H1 (cell line): ENCODE results near the gene NXT1. TPM values are rescaled to one million over a fixed set of nuclear protein-coding genes. Genes with fewer than 3 reads are reported as not detected.

Experiments
- CTCF ChIA-PET: fragments of 300-600 bp; sonication (Branson Sonifier 250); formaldehyde crosslinking; loops from one replicate; lab custom pipeline; 2021; ENCODE audit not compliant: partially characterized antibody; lab: Charles Lee
- POLR2A ChIA-PET: fragments of 300-600 bp; sonication (Branson Sonifier 250); formaldehyde crosslinking; loops from one replicate; lab custom pipeline; 2021; ENCODE audit warnings: inconsistent platforms; ENCODE audit not compliant: partially characterized antibody; lab: Charles Lee
- DNase-seq, 2 experiments: peaks; one replicate each; pipeline versions ENCODE4 v3.0.0 to v3.0.0-alpha.2; 2010 to 2022; ENCODE audit warnings: low spot score in 2 of 2, low read depth in 1 of 2, mixed read lengths in 1 of 2
- FAIRE-seq: peaks from 2 replicates; lab custom pipeline; 2011; peaks lifted over from hg19 to GRCh38; lab: Jason Lieb, UNC
- H2AFZ ChIP-seq: 2 replicates; pipeline ENCODE4 v1.8.1; 2012; ENCODE audit warnings: low read length, inconsistent platforms
- H2AK5ac ChIP-seq: 2 replicates; pipeline ENCODE4 v1.6.1; 2013; ENCODE audit warnings: low read depth, low read length
- H2BK120ac ChIP-seq: replicated peaks from 2 replicates; pipeline ENCODE3; 2013; ENCODE audit warnings: low read depth, low read length, inconsistent platforms
- H2BK12ac ChIP-seq: 2 replicates; pipeline ENCODE4 v1.6.1; 2013; ENCODE audit warnings: low read depth, low read length
- H2BK15ac ChIP-seq: 2 replicates; pipeline ENCODE4 v1.6.1; 2013; ENCODE audit warnings: low read length
- H2BK20ac ChIP-seq: 2 replicates; pipeline ENCODE4 v1.6.1; 2013; ENCODE audit warnings: low read length
- H2BK5ac ChIP-seq: 2 replicates; pipeline ENCODE4 v1.6.1; 2013; ENCODE audit warnings: low read depth, low read length
- H3K14ac ChIP-seq: 2 replicates; pipeline ENCODE4 v1.6.1; 2013; ENCODE audit warnings: inconsistent platforms; ENCODE audit not compliant: insufficient read length
- H3K18ac ChIP-seq: 2 replicates; pipeline ENCODE4 v1.6.1; 2013; ENCODE audit warnings: low read length; ENCODE audit errors: extremely low read depth
- H3K23ac ChIP-seq: 2 replicates; pipeline ENCODE4 v1.6.1; 2013; ENCODE audit warnings: inconsistent platforms; ENCODE audit not compliant: insufficient read length
- H3K23me2 ChIP-seq: 2 replicates; pipeline ENCODE4 v1.6.1; 2013; ENCODE audit warnings: low read depth, low read length
- H3K27ac ChIP-seq: 2 replicates; pipeline ENCODE4 v1.6.1; 2011; ENCODE audit warnings: low read depth, low read length, inconsistent platforms
- H3K27me3 ChIP-seq, 4 experiments: replicated peaks in 1 of 4; 1 replicate in 1 of 4; 2 replicates in 3 of 4; pipeline versions ENCODE4 v1.6.1 to v1.8.1; 2011 to 2013; ENCODE audit warnings: low read length in 3 of 4, mild to moderate bottlenecking in 3 of 4, inconsistent platforms in 2 of 4, mixed read lengths in 2 of 4, moderate library complexity in 1 of 4; ENCODE audit not compliant: control insufficient read depth in 3 of 4, insufficient read depth in 3 of 4; ENCODE audit errors: extremely low read depth in 1 of 4
- H3K36me3 ChIP-seq, 4 experiments: 2 replicates each; pipeline versions ENCODE4 v1.6.1 to v1.8.1; 2011 to 2013; ENCODE audit warnings: mild to moderate bottlenecking in 4 of 4, low read length in 3 of 4, moderate library complexity in 2 of 4, control low read depth in 1 of 4, inconsistent platforms in 1 of 4; ENCODE audit not compliant: insufficient read depth in 4 of 4, control insufficient read depth in 2 of 4
- H3K4ac ChIP-seq: replicated peaks from 2 replicates; pipeline ENCODE3; 2013; ENCODE audit warnings: low read length, low read depth, mixed read lengths, inconsistent platforms; ENCODE audit not compliant: insufficient read length
- H3K4me1 ChIP-seq, 4 experiments: replicated peaks in 1 of 4; 1 replicate in 1 of 4; 2 replicates in 3 of 4; pipeline versions ENCODE4 v1.6.1 to v1.8.1; 2011 to 2013; ENCODE audit warnings: low read length in 3 of 4, inconsistent platforms in 2 of 4, mixed read lengths in 1 of 4; ENCODE audit not compliant: insufficient read depth in 4 of 4, control insufficient read depth in 3 of 4
- H3K4me2 ChIP-seq, 2 experiments: 2 replicates each; pipeline versions ENCODE4 v1.6.1 to v1.8.1; 2011 to 2013; ENCODE audit warnings: low read depth in 2 of 2, low read length in 2 of 2, control low read depth in 1 of 2, inconsistent platforms in 1 of 2, mild to moderate bottlenecking in 1 of 2; ENCODE audit not compliant: insufficient read depth in 1 of 2
- H3K4me3 ChIP-seq, 4 experiments: fragments of 200-600, 300-600 bp in 1 of 4; sonication (generic), shearing (Covaris generic), sonication (Bioruptor Twin) in 1 of 4; 2 replicates each; pipeline versions ENCODE4 v1.5.1 to v1.8.1; 2011 to 2016; ENCODE audit warnings: low read length in 4 of 4, low read depth in 3 of 4, control low read depth in 2 of 4, inconsistent platforms in 2 of 4, mild to moderate bottlenecking in 2 of 4, mixed read lengths in 1 of 4, moderate library complexity in 1 of 4; ENCODE audit not compliant: insufficient read depth in 2 of 4; ENCODE audit errors: extremely low read depth in 1 of 4
- H3K56ac ChIP-seq: replicated peaks from 2 replicates; pipeline ENCODE3; 2013; ENCODE audit warnings: low read depth, mild to moderate bottlenecking, mixed read lengths, low read length, inconsistent platforms; ENCODE audit not compliant: insufficient read length
- H3K79me1 ChIP-seq: 2 replicates; pipeline ENCODE4 v1.6.1; 2013; ENCODE audit warnings: low read depth, low read length, control low read depth
- H3K79me2 ChIP-seq, 2 experiments: 2 replicates each; pipeline versions ENCODE4 v1.6.1 to v1.8.1; 2012 to 2013; ENCODE audit warnings: low read length in 2 of 2, mild to moderate bottlenecking in 2 of 2, inconsistent platforms in 1 of 2; ENCODE audit not compliant: insufficient read depth in 2 of 2, control insufficient read depth in 1 of 2
- H3K9ac ChIP-seq, 4 experiments: replicated peaks in 1 of 4; 1 replicate in 1 of 4; 2 replicates in 3 of 4; pipeline versions ENCODE4 v1.6.1 to v1.8.1; 2011 to 2013; ENCODE audit warnings: low read depth in 3 of 4, low read length in 3 of 4, control low read depth in 2 of 4, mild to moderate bottlenecking in 2 of 4, moderate library complexity in 2 of 4, inconsistent platforms in 1 of 4; ENCODE audit errors: extremely low read depth in 1 of 4
- H3K9me3 ChIP-seq, 2 experiments: 2 replicates each; pipeline versions ENCODE4 v1.6.1 to v1.8.1; 2012 to 2013; ENCODE audit warnings: mild to moderate bottlenecking in 2 of 2, moderate library complexity in 2 of 2, control low read depth in 1 of 2, inconsistent platforms in 1 of 2, low read depth in 1 of 2, low read length in 1 of 2, mixed read lengths in 1 of 2; ENCODE audit not compliant: insufficient read depth in 2 of 2
- H4K20me1 ChIP-seq, 2 experiments: replicated peaks in 1 of 2; 2 replicates each; pipeline versions ENCODE3 to v1.8.1; 2011 to 2013; ENCODE audit warnings: inconsistent platforms in 2 of 2, low read length in 2 of 2, mild to moderate bottlenecking in 1 of 2; ENCODE audit not compliant: insufficient read depth in 2 of 2, control insufficient read depth in 1 of 2
- H4K5ac ChIP-seq: 2 replicates; pipeline ENCODE4 v1.6.1; 2013; ENCODE audit warnings: low read length, low read depth, mixed read lengths, inconsistent platforms; ENCODE audit not compliant: insufficient read length
- H4K8ac ChIP-seq: 2 replicates; pipeline ENCODE4 v1.8.0; 2013; ENCODE audit warnings: mild to moderate bottlenecking, moderate library complexity, low read length, inconsistent platforms; ENCODE audit not compliant: insufficient read depth; ENCODE audit errors: extremely low read depth
- H4K91ac ChIP-seq: replicated peaks from 2 replicates; pipeline ENCODE3; 2013; ENCODE audit warnings: low read length, mixed read lengths, inconsistent platforms; ENCODE audit not compliant: insufficient read length
- ASH2L ChIP-seq: fragments of 200-600, 300-600 bp; sonication (generic); IDR thresholded peaks from one replicate; pipeline ENCODE4 v1.7.1; 2017; ENCODE audit warnings: low read length
- BACH1 ChIP-seq: IDR thresholded peaks from 2 replicates; pipeline ENCODE4 v1.6.1; 2012; ENCODE audit warnings: low read length, improper control_type of control experiment
- BCL11A ChIP-seq, 2 experiments: IDR thresholded peaks; one replicate each; pipeline ENCODE4 v1.6.1; 2011; ENCODE audit warnings: low read depth in 2 of 2, low read length in 2 of 2, mild to moderate bottlenecking in 2 of 2
- CHD1 ChIP-seq: IDR thresholded peaks from 2 replicates; pipeline ENCODE4 v1.6.1; 2012; ENCODE audit warnings: low read depth, low read length, improper control_type of control experiment
- CTBP2 ChIP-seq: IDR thresholded peaks from 2 replicates; pipeline ENCODE4 v1.7.0; 2011; ENCODE audit warnings: borderline replicate concordance, mild to moderate bottlenecking, moderate library complexity, mixed read lengths, low read length; ENCODE audit not compliant: insufficient read depth, insufficient read length
- GABPA ChIP-seq: IDR thresholded peaks from 2 replicates; pipeline ENCODE4 v1.6.1; 2011; ENCODE audit warnings: mild to moderate bottlenecking, low read length, moderate library complexity, borderline replicate concordance; ENCODE audit not compliant: insufficient read depth
- KDM5A ChIP-seq: fragments of 200-600 bp; IDR thresholded peaks from 2 replicates; pipeline ENCODE4 v1.7.1; 2012; ENCODE audit warnings: mild to moderate bottlenecking, low read length, inconsistent platforms, mixed read lengths
- RAD21 ChIP-seq, 2 experiments: IDR thresholded peaks in 1 of 2; conservative IDR thresholded peaks in 1 of 2; 2 replicates each; pipeline ENCODE4 v1.6.1; 2011; ENCODE audit warnings: low read depth in 2 of 2, low read length in 2 of 2, improper control_type of control experiment in 1 of 2, inconsistent platforms in 1 of 2, mild to moderate bottlenecking in 1 of 2, moderate library complexity in 1 of 2
- SP4 ChIP-seq: IDR thresholded peaks from 2 replicates; pipeline ENCODE4 v1.6.1; 2012; ENCODE audit warnings: low read length, inconsistent platforms
- SRF ChIP-seq: IDR thresholded peaks from 2 replicates; pipeline ENCODE4 v1.6.1; 2011; ENCODE audit warnings: mild to moderate bottlenecking, low read depth, low read length, moderate library complexity
- TBP ChIP-seq: IDR thresholded peaks from 2 replicates; pipeline ENCODE4 v1.6.1; 2011; ENCODE audit warnings: low read depth, low read length, improper control_type of control experiment
- TEAD4 ChIP-seq: IDR thresholded peaks from 2 replicates; pipeline ENCODE4 v1.6.1; 2012; ENCODE audit warnings: low read depth, low read length, inconsistent platforms, mixed read lengths
- WGBS, 2 experiments: shearing (Covaris generic) in 1 of 2; methylation state at CpG; one replicate each; pipeline versions ENCODE4 v1.1.6 to v1.1.7; 2013 to 2015; ENCODE audit warnings: low lambda C conversion rate in 2 of 2, mixed read lengths in 2 of 2, inconsistent platforms in 1 of 2, low coverage in 1 of 2, missing lambda C conversion rate in 1 of 2; ENCODE audit not compliant: insufficient replicate concordance in 2 of 2, insufficient coverage in 1 of 2, insufficient read length in 1 of 2; ENCODE audit errors: extremely low coverage in 1 of 2, missing lambda C conversion rate in 1 of 2; 5-methylcytosine and 5-hydroxymethylcytosine counted together
- polyA plus RNA-seq, 7 experiments: library from polyadenylated mRNA; depleted of rRNA in 3 of 7; stranded (reverse) in 5 of 7; unstranded in 2 of 7; fragments of >200 nt in 5 of 7; fragments of 200-250 nt in 2 of 7; gene quantifications; 1 replicate in 5 of 7; 2 replicates in 1 of 7; 4 replicates in 1 of 7; pipeline versions ENCODE4 v1.2.1 to v1.2.3, GENCODE V29; 2011 to 2013; ENCODE audit warnings: missing spikeins in 2 of 7, mixed read lengths in 2 of 7
- total RNA-seq: library from RNA; stranded (reverse); fragmentation: NEBNext Ultra II Directional; extraction: Animal tissue kit (Norgen Biotek cat#: 25700); gene quantifications from 2 replicates; pipeline ENCODE4 v1.2.1, GENCODE V29; 2021

Gene NXT1
- total and polyA plus RNA-seq, 2 of the 8 experiments (the other 6 are each of a cell fraction or from before 2014, with no cell fraction given): 23.1 to 26.5 TPM

GRCh38 chr20:23303325-23304102 lies 47.1 kb upstream of the NXT1 start:
- Histone ChIP-seq H2BK5ac (no peak overlapping the region), H3K9ac (no peak overlapping the region), H2BK12ac (no peak overlapping the region), H3K4ac (no peak overlapping the region), H3K79me1 (no peaks in the 10 kb centered on the region; the same call in 1 of the 2 replicates), H2AK5ac (no peak overlapping the region), H3K4me2 (no peak overlapping the region), H3K56ac (no peak overlapping the region), H3K4me3 (no peak overlapping the region), H3K36me3 (no peaks in the 10 kb centered on the region), H3K27ac (no peak overlapping the region), H3K4me1 (no peaks in the 10 kb centered on the region), H4K20me1 (no peaks in the 10 kb centered on the region), H4K8ac (no peak overlapping the region), H3K14ac (no peak overlapping the region), H2BK120ac (no peak overlapping the region), H4K5ac (no peak overlapping the region), H3K23ac (no peak overlapping the region), H3K9me3 (no peaks in the 10 kb centered on the region), H3K79me2 (no peaks in the 10 kb centered on the region), H3K18ac (no peak overlapping the region), H3K23me2 (no peaks in the 10 kb centered on the region), H2BK20ac (no peak overlapping the region), H4K91ac (no peak overlapping the region), H3K27me3 (no peaks in the 10 kb centered on the region; a peak in 1 of 7 replicates), H2BK15ac (no peak overlapping the region), H2AFZ (no peak overlapping the region)
- TF ChIP-seq CTBP2 (no peak), TBP (no peak), SP4 (no peak), SRF (no peak), BCL11A (IDR thresholded peaks at IDR 0.05; ENCODE audit: low read depth in 2 of 2, low read length in 2 of 2) (no peak), CHD1 (no peak), ASH2L (no peak), GABPA (no peak), KDM5A (no peak), RAD21 (IDR thresholded peaks at IDR 0.05 in 1 of 2, conservative IDR thresholded peaks at IDR 0.05 in 1 of 2; ENCODE audit: low read depth in 2 of 2, low read length in 2 of 2) (no peak), TEAD4 (no peak), BACH1 (no peak)
- DNase-seq: no peak
- POLR2A ChIA-PET: no interaction called here
- CTCF ChIA-PET: interaction anchor here (0.6 to 1.8 kb wide), 5 partner anchors 11 to 330 kb away, joined by 3 to 7 read pairs (median 4); no protein-coding TSS in a partner anchor
- FAIRE-seq: no peak
- WGBS, 2 experiments: 89% methylated on average over 5 of the region's 5 CpGs; no CpG with 5 or more reads in 1 of the 2 experiments
